GM18505 (cell line): ENCODE measurements around the gene STARD4.

ENCODE experiments used
- ATAC-seq: cut with Tn5 transposase; IDR thresholded peaks from one replicate; pipeline ENCODE4 v1.9.1; 2021; ENCODE audit not compliant: unreplicated experiment
- POLR2A ChIP-seq: IDR thresholded peaks from 4 replicates; pipeline ENCODE4 v1.6.1; 2011; ENCODE audit warnings: borderline replicate concordance; ENCODE audit not compliant: insufficient read depth, insufficient read length; ENCODE audit errors: extremely low read depth

The STARD4 gene

GRCh38 chr5:111537141-111538024 lies 25.0 kb upstream of the STARD4 start:
- ATAC-seq: no peak
- TF ChIP-seq POLR2A: no peak

GRCh38 chr5:111535879-111536549 lies 23.7 kb upstream of the STARD4 start:
- no peak for TF ChIP-seq POLR2A
- no peak for ATAC-seq

GRCh38 chr5:111532886-111533582 lies 20.7 kb upstream of the STARD4 start:
- no peak for TF ChIP-seq POLR2A
- no peak for ATAC-seq

- peak; percentile 95 for ATAC-seq
- TF ChIP-seq POLR2A: no peak
Observed at GRCh38 chr5:111530298-111530740, 18.0 kb upstream of the STARD4 start.

DNA sequence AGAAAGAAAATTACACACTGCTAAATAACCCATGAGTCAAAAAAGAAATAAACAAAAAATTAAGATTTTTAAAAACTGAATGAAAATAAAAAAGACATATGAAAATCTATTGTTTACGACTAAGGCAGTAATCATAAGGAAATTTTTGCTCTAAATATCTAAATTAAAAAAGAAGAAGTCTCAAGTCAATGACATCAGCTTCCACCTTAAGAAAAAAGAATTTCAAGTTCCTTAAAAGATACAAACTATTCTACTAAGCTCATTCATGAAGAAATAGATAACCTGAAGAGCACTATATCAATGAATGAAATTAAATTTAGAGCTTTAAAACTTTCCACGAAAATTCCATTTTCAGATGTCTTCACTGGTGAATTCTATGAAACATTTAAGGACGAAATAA lies 15.7 kb upstream of the STARD4 start:
- no peak for ATAC-seq
- TF ChIP-seq POLR2A: no peak

DNA sequence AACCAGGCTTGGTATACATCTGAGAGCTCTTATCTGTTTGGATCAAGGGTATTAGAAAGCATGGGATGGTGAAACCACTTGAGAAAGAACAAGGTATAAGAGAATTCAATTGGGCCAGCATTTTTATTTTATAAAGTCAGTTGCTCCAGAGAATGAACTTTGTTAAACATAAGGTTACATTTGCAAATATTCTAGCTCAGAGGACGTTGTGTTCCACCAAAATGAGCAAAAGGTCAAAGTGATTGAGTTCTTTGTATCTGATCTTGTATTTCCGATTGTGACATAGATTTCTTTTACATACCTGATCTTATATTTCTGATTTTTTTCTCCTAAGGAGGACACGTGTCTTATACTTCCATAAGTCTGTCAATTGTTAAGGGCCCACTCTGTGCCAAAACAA lies 8.6 kb upstream of the STARD4 start:
- ATAC-seq: no peak
- TF ChIP-seq POLR2A: no peak

GRCh38 chr5:111518777-111519176 lies 6.4 kb upstream of the STARD4 start:
- no peak for ATAC-seq

DNA sequence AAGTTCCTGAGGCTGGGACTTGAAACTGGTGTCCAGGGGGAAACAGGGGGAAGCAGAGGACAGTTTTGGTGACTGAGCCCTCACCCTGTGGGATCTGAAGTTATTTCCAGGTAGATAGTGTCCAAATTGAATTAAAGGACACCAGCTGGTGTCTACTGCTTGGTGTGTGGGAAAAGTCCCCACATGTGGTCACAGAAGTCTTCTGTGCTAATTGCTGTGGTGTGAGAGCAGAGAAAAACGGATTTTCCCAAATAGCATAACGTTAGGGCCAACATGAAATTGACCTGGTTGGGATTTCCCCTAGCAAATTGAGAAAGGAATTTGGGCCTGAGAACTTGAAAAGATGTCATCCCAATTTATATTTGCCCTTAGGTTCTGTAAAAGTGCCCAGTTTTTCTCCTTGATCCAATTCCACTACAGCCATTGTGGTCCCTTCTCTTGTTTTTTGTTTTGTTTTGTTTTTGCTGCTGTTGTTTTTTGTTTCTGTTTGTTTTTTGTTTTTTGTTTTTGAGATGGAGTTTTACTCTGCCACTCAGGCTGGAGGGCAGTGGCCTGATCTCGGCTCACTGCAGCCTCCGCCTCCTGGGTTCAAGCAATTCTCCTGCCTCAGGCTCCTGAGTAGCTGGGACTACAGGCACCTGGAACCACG lies 5.6 kb upstream of the STARD4 start:
- ATAC-seq: no peak
- TF ChIP-seq POLR2A: no peak

More at GRCh38 chr5:111518777-111519176, 6.4 kb upstream of the STARD4 start:
- no peak for TF ChIP-seq POLR2A

DNA sequence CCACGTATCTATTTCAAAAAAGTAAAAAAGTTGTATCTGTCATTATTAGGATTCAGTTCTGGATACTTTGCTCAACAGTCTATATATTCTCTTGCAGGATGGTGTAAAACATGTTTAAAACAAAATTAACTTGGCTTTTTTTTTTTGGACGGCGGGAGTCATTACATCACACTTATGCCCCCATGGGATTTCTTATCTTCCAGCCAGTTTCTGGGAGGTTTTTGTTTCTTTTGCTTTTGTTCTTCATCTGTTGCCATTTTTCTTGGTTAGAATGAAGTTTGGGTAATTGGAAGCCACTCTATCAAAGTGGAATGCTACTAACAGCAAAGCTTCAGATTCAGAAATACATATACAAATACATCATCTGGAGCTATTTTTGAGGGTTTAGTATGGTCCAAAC lies 1.8 kb upstream of the STARD4 start:
- no peak for ATAC-seq
- TF ChIP-seq POLR2A: no peak

- TF ChIP-seq POLR2A: no peak
- ATAC-seq: no peak
Observed at GRCh38 chr5:111513131-111513520, 791 bp upstream of the STARD4 start.

DNA sequence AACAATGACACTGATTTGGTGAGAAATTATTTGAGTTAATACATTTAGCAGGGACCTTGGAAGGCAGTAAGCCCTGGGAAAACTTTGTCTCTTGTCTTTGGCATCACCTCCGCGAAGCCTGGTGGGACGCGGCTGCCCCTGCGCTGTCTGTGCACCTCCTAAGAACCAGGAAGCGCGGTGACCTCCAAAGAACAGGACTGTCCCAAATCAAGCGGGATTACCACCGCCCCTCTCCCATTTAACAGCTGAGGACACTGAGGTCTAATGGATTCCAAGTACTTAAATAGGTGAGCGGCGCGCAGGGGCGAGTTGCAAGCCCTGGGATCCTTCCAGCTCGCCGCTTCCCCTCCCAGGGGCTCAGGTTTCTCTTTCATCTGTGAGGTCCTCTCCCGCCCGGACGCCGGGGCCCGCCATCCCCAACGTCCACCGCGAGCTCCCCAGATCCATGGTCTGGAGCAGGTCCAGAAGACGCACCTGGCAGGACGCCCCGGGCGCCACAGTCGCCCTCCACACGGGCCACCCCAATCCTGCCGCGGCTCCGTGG lies 432 bp downstream of the STARD4 start:
- peak; percentile 23 for ATAC-seq

GRCh38 chr5:111511174-111511830 lies 1.0 kb downstream of the STARD4 start:
- no peak for ATAC-seq
- TF ChIP-seq POLR2A: no peak

More for the DNA sequence above, 432 bp downstream of the STARD4 start:
- TF ChIP-seq POLR2A: no peak
